Activated CD4-positive, alpha-beta T cell treated with anti-CD3 and anti-CD28 coated beads for 48 hours (primary cell): ENCODE results near the gene CHRM4.

Experiments
- DNase-seq: peaks from one replicate; pipeline ENCODE4 v3.0.0-alpha.2; 2020

CHRM4 gene

GRCh38 chr11:46367244-46367915 lies 24.2 kb downstream of the CHRM4 start:
- peak; percentile 82 for DNase-seq

GRCh38 chr11:46366661-46367161 lies 24.9 kb downstream of the CHRM4 start:
- no peak for DNase-seq

GRCh38 chr11:46366260-46366659 lies 25.3 kb downstream of the CHRM4 start:
- no peak for DNase-seq

GRCh38 chr11:46364791-46365190 lies 26.8 kb downstream of the CHRM4 start:
- no peak for DNase-seq

- DNase-seq, result no peak
Measured at GRCh38 chr11:46364056-46364455, 27.5 kb downstream of the CHRM4 start.

- DNase-seq, result no peak
Measured at GRCh38 chr11:46363455-46364005, 28.0 kb downstream of the CHRM4 start.

- no peak for DNase-seq
Measured at GRCh38 chr11:46363031-46363407, 28.6 kb downstream of the CHRM4 start.

- DNase-seq, result no peak
Measured at GRCh38 chr11:46362156-46363030, 29.2 kb downstream of the CHRM4 start.

GRCh38 chr11:46361283-46362155 lies 30.1 kb downstream of the CHRM4 start:
- peak; percentile 77 for DNase-seq

GRCh38 chr11:46360878-46361277 lies 30.7 kb downstream of the CHRM4 start:
- DNase-seq, result no peak

- DNase-seq, result no peak
Measured at GRCh38 chr11:46359953-46360352, 31.6 kb downstream of the CHRM4 start.

GRCh38 chr11:46357483-46357936 lies 34.1 kb downstream of the CHRM4 start:
- DNase-seq, result no peak

GRCh38 chr11:46356924-46357482 lies 34.6 kb downstream of the CHRM4 start:
- no peak for DNase-seq

- DNase-seq, result peak; percentile 80
Measured at GRCh38 chr11:46353698-46354097, 37.9 kb downstream of the CHRM4 start.

- DNase-seq, result peak; percentile 85
Measured at GRCh38 chr11:46352063-46352841, 39.3 kb downstream of the CHRM4 start.

- DNase-seq, result no peak
Measured at GRCh38 chr11:46351606-46352005, 40.0 kb downstream of the CHRM4 start.

GRCh38 chr11:46351148-46351547 lies 40.4 kb downstream of the CHRM4 start:
- DNase-seq, result no peak

- no peak for DNase-seq
Measured at GRCh38 chr11:46350695-46351094, 40.9 kb downstream of the CHRM4 start.

GRCh38 chr11:46348566-46349401 lies 42.8 kb downstream of the CHRM4 start:
- peak; percentile 64 for DNase-seq

GRCh38 chr11:46347637-46348311 lies 43.8 kb downstream of the CHRM4 start:
- DNase-seq, result peak; percentile 38
